GM18508 (cell line): ENCODE results near the gene GNG13.
"Not testable (repeated sequence)": the region's sequence is repeated elsewhere in the genome, so short reads cannot be mapped to it uniquely, and the experiment has no call there.

ENCODE experiments used
- ATAC-seq: cut with Tn5 transposase; IDR thresholded peaks from one replicate; pipeline ENCODE4 v1.9.1; 2021; ENCODE audit warnings: moderate number of reproducible peaks; ENCODE audit not compliant: insufficient read depth, unreplicated experiment

The GNG13 gene

DNA sequence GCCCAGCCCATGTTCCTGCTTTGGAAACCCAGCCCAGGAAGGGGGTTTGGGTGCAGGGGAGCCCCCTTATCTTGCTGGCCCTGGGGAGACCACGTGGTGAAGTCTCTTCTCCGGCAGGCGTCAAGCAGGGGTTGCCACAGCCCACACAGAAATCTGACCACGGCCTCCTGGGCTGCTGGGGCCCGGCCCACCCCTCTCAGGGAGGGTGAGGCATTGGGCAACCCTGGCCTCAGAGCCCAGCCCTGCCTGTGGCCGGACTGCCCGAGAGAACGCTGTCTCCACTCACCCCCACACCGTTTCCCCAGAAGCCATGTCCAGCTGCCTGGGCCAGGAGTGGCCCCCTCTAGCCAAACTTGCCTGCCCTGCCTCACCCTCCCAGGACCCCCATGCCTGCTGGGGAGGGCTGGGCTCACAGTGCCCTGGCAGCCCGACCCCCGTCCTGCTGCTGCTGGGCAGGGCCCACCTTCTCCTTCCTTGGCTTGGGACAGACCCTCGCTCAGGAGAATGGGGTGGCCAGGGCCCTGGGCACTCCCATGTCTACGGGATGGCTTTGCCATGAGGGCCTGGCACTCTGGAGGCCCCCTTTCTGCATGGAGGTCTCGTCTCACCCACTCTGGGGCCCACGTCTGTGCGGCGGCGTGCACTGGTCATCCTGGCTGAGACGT is 19.1 kb downstream of the GNG13 start:
- no peak for ATAC-seq

DNA sequence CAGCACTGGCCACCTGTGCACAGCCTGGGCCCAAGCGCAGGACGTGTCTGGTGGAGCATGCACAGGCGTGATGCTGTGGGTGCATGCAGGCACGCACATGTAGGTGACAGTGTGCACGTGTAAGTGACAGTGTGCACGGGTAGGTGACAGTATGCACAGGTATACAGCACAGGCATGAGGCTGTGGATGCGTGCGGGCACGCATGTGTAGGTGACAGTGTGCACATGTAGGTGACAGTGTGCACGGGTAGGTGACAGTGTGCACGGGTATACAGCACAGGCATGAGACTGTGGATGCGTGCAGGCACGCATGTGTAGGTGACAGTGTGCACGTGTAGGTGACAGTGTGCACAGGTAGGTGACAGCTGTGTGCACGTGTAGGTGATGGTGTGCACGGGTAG is 20.2 kb downstream of the GNG13 start:
- no peak for ATAC-seq

DNA sequence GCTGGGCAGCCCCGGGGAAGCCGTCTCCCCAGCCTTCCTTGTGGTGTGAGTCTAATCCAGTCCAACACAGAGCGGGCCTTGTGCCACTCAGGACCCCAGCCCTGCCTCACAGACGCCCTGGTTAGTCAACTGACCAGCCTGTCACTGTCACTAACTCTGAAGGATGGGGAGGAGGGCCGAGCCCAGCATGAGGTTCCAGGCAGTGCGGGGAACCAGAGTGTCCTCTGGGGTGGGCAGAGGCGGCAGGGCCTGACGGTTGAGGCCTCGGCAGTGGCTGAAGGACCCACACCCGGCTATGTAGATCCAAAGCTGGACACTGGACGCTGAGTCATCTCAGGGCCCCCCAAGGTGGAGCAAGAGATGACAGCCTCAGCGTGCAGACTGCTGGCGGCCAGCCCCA is 21.0 kb downstream of the GNG13 start:
- no peak for ATAC-seq

DNA sequence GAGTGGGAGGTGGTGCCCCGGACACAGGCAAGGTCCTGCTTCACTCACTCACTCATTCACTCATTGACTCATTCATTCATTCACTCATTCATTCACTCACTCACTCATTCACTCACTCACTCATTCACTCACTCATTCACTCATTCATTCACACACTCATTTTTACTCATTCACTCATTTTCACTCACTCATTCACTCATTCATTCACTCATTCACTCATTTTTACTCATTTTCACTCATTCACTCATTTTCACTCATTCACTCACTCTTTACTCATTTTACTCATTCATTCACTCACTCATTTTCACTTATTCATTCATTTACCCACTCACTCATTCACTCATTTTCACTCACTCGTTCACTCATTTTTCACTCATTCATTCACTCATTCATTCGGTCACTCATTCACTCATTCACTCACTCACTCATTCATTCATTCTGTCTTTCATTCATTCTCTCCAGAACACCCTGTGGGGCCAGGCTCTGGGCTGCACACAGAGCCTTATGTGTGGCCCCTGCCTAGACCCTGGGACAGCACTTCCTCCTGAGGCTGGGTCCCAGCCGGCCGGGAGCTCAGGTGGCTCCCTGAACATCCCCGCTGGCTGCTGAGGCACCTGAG is 21.5 kb downstream of the GNG13 start:
- no peak for ATAC-seq

DNA sequence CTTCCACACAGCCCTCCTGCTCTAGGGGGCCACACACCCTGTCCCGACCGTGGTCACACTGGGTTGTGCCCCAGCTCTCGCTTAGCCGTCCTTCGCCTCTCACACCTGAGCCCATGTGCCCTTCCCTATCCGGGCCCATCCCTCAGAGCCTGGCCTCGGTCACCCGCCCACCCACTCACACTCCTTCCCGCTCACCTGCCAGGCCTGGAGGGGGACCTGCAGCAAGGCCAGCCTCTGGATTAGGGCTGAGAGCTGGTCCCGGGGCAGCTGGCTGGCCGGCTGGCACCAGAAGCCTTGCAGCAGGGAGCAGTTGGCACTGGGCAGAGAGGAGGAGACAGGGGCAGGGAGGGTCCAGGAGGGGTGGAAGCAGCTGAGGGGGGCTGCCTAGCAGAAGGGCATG is 22.1 kb downstream of the GNG13 start:
- ATAC-seq = no peak

DNA sequence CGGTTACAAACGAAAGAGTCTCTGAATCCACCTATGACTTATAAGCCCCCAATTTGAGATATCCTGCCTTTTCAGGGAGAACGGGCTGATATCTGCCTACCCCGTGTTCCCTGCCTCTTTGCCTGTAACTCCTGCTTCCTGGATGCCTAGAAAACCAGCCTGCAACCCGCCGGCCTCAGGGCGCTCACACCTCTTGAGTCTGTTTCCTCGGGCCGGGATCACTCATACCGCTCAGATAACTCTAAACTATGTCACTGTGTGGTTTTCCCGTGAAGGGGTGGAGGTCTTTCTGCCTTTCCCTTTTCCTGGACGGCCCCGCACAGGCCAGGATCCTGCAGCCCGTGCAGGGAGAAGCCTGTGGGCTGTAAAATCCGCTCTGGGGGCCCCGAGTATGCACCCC is 22.7 kb downstream of the GNG13 start:
- ATAC-seq = no peak

DNA sequence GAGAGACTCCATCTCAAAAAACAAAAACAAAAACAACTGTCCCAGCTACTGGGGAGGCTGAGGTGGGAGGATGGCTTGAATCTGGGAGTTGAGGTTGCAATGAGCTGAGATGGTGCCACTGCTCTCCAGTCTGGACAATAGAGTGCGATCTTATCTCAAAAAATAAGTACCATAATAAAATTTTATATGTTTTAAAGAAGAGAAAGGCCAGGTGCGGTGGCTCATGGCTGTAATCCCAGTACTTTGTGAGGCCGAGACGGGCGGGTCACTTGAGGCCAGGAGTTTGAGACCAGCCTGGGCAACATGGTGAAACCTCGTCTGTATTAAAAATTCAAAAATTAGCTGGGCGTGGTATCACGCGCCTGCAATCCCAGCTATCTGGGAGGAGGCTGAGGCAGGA is 23.7 kb downstream of the GNG13 start:
- no peak for ATAC-seq

DNA sequence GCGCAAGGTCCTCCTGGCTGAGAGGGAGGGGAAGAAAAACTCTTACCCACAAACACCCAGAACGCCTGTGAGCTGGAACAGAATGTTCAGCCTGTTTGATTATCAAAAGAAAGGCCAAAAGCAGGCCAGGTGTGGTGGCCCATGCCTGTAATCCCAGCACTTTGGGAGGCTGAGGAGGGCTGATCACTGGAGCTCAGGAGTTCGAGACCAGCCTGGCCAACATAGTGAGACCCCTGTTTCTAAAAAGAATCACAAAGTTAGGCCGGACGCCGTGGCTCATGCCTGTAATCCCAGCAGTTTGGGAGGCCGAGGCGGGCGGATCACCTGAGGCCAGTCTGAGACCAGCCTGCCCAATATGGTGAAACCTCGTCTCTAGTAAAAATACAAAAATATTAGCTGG is 24.2 kb downstream of the GNG13 start:
- ATAC-seq = not testable (repeated sequence)

DNA sequence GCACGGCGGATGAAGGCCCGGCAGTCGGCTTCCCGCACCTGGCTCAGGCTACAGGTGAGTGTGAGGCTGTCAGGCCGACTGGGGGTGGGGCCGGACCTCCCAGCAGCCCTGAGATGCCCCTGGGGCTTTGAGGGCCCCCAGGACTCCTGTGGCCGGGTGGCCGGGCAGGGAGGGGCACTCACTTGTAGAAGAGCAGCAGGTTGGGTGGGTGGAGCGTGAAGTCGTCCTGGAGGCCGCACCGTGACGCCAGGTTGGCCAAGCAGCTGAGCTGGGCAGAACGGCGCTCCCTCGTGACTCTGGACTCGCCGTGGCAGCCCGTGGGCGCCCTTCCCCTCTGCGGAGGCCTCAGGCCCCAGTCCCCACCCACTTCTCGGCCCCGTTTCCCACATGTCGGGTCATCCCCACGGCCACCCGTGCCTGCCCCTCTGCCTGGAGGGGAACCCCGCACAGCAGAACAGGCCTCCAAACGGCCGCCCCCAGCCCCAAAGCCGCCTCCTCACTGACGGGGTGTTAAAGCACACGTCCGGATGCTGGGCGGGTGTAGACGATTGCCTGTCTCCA is 25.2 kb downstream of the GNG13 start:
- no peak for ATAC-seq

DNA sequence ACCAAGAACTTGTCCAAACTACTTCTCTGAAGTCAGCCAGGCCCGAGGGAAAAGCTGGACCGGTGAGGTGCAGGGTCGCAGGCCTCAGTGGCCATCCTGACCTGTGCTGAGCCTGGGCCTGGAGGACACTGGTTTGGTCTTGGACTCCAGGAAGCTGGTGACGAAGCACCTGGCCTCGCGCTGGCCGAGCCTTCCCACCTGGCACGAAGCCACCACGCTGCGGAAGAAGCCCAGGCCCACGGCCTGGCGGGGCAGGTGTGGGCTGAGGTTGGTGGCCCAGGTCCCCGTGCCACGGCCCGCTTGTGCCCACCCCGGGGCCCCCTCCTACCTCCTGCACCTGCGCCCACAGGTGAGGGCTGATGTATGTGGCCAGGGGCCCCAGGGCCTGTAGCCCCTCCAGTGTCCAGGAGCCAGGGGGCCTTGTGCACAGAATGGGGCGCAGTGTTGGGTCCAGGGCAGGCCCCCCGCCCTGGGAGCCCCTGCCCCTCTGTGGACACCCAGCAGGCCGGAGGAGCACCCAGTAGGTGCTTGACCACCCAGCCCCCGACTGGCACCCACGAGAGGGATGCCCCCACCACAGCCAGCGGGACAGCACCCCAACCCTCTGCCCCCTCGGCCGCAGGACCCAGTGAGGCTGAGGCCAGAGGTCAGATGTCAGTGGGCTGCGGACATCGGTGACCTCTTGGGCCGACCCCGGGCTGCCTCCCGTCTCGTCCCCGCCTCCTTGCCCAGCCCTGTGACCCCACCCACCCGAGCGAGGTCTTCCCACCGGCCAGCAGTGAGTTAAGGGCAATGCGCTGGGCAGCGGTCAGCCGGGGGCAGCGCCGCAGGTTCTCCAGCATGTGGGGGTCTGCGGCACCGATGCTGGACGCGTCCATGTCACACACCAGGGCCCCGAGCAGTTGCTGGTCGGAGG is 26.2 kb downstream of the GNG13 start:
- ATAC-seq = no peak

DNA sequence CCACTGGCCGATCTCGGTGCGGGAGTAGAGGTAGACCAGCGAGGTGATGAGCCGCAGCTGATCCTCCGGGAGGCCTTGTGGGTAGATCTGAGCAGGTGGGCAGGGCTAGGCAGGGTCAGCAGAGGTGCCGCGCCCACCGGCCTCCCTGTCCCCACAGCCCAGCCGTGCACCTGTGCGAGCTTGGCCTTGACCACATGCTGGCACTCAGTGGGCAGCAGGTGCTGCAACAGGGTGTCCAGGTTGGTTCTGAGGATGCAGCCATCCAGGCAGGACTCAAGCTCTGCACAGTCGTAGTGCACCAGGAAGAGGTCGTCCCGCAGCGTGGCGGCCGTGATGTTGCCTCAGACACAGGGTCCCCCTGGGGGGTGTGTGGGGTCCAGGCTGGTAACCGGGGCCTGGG is 27.6 kb downstream of the GNG13 start:
- no peak for ATAC-seq

DNA sequence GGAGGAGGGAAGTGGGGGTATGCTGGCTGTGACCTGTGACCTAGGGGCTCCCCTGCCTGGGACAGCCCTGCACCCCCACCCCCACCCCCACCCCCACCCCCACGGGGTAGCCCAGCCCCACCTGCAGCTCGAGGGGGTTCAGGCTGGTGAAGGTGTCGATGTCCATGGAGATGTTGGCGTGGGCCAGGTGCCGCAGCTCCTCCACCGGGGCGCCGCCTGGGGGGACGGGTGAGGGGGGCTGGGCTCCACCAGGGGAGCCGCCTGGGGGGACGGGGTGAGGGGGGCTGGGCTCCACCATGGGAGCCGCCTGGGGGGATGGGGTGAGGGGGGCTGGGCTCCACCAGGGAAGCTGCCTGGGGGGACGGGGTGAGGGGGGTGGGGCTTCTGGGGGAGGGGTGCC is 30.1 kb downstream of the GNG13 start:
- ATAC-seq = no peak

DNA sequence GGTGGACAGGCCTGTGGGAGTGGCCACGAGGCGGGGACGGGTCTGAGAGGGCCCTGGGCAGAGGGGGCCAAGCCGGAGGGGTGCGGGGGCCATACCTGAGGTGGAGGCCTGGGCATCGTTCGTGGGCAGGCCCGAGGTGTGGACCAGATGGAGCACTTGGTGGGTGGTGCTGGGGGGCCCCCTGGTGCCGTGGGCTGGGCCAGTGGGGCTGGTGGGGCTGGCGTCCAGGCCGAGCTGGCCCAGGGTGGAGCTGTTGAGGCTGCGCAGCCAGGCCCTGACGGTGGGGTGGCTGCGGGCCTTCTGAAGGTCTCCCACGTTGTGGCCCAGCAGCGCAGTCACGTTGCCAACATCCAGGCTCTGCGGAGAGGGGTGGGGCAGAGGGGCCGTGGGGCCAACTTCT is 30.6 kb downstream of the GNG13 start:
- ATAC-seq = no peak

DNA sequence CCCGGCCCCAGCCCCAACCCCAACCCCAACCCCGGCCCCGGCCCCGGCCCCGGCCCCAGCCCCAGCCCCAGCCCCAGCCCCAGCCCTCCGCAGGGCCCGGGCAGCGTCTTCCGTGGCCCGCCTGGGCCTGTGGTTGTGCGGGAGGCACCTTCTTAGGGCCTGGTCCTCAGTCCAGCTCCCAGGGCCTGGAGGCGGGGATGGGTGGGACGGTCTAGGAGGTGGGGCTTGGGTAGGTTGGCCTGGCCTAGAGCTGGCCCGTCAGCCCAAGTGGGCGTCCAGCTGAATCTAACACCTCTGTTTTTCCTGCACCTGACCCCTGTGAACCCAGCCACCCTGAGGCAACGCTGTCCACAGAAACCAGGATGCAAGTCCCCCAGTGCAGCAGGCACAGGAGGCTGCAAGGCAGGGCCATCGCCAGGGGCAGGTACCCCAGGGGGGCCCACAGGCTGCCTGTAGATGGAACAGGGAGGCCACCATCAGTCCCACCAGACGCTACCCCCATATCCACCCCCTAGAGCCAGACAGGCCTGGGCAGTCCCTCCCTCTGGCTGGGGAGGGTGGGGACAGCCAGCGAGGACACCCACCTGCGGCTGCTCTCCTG is 31.2 kb downstream of the GNG13 start:
- ATAC-seq = no peak

DNA sequence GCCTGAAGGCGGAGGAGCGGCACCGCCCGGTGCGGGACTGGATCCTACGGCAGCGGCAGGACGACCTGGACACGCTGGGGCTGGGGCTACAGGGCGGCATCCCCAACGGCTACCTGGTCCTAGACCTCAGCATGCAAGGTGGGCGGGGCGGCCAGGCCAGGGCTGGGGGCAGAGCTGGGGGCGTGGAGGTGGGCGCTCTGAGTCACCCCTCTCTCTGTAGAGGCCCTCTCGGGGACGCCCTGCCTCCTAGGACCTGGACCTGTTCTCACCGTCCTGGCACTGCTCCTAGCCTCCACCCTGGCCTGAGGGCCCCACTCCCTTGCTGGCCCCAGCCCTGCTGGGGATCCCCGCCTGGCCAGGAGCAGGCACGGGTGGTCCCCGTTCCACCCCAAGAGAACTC is 32.1 kb downstream of the GNG13 start:
- ATAC-seq = no peak

DNA sequence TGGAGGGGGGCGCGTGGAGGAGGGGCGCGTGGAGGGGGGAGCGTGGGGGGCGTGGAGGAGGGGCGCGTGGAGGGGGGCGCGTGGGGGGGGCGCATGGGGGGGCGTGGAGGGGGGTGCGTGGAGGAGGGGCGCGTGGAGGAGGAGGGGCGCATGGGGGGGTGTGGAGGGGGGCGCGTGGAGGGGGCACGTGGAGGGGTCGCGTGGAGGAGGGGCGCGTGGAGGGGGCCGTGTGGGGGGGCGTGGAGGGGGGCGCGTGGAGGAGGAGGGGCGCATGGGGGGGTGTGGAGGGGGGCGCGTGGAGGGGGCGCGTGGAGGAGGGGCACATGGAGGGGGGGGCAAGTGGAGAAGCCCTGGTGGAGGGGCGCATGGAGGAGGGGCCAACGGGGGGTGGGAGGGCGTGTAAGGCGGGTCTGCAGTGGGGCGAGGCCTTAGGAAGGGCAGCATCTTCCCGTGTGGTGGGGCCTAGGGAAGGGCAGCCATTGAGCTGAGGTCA is 32.7 kb downstream of the GNG13 start:
- no peak for ATAC-seq

DNA sequence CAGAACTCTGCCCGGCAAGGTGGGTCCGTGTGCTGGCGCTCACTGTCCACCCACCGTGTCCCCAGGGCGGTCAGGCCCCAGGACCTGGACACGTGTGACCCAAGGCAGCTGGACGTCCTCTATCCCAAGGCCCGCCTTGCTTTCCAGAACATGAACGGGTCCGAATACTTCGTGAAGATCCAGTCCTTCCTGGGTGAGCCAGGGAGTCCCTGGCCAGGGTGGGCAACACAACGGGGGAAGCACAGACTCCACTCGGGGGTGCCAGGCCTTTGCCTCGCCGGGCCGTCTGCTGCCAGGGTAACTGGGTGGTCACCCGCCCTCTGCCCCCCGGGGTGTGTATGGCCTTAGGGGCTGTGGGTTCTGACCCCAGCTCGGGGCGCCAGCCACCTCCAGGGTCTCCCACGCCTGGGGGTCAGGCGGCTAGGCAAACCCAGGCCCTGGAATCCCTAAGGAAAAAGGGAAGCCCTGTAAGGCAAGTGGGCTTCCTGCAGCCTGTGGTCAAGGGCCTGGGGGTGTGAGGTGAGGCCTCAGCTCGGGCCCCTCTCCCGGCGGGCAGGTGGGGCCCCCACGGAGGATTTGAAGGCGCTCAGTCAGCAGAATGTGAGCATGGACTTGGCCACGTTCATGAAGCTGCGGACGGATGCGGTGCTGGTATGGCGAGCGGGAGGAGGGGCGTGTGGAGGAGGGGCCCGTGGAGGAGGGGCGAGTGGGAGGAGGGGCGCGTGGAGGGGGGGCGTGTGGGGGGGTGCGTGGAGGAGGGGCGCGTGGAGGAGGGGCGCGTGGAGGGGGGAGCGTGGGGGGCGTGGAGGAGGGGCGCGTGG is 33.5 kb downstream of the GNG13 start:
- ATAC-seq = no peak

DNA sequence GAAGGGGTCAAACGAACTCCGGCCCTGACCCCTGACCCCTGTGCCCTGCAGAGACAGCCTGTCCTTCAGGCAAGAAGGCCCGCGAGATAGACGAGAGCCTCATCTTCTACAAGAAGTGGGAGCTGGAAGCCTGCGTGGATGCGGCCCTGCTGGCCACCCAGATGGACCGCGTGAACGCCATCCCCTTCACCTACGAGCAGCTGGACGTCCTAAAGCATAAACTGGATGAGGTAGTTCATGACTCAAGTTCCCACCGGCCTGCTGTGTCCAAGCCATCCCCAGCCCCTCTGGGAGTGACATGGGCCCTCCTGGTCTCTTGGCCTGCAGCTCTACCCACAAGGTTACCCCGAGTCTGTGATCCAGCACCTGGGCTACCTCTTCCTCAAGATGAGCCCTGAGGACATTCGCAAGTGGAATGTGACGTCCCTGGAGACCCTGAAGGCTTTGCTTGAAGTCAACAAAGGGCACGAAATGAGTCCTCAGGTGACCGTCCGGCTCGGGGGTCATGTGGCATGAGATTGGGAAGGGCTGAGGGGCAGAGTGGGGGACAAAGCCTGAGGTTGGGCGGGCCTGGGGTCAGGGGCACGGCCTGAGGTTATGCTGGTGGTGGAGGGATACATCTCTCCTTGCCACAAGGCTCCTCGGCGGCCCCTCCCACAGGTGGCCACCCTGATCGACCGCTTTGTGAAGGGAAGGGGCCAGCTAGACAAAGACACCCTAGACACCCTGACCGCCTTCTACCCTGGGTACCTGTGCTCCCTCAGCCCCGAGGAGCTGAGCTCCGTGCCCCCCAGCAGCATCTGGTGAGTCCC is 34.3 kb downstream of the GNG13 start:
- no peak for ATAC-seq

DNA sequence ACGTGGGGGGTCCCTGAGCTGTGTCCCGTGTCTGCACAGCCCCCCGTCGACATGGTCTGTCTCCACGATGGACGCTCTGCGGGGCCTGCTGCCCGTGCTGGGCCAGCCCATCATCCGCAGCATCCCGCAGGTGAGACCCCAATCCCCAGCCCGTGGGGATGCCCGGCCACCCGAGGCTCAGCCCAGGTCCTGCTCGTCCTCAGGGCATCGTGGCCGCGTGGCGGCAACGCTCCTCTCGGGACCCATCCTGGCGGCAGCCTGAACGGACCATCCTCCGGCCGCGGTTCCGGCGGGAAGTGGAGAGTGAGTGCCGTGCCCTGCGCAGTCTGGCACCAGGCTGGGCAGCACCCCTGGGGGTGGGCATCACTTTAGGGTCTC is 35.1 kb downstream of the GNG13 start:
- ATAC-seq = no peak
